ENCODE data around the gene C1orf232. TPM values are rescaled to one million over a fixed set of nuclear protein-coding genes. Genes with fewer than 3 reads are reported as not detected.

The C1orf232 gene
- total and polyA plus RNA-seq, 2 experiments from 2014 or later: not detected

- H3K79me2 ChIP-seq (ENCODE audit: insufficient read depth): peaks cover 14% of the 10 kb centered on the region; the same call in 1 of the 2 replicates
- 71 to 72% methylated on average over 8 to 9 of the region's 9 CpGs for WGBS, 2 experiments (ENCODE audit: low coverage in 1 of 2, low lambda C conversion rate in 2 of 2, missing lambda C conversion rate in 2 of 2)
- peak overlapping the region; percentile 96 for H3K4me3 ChIP-seq
- peak overlapping the region; percentile 94 for H2AFZ ChIP-seq
- in situ Hi-C loops (cut with MboI): no loop called here
- TF ChIP-seq EZH2phosphoT487 (IDR thresholded peaks at IDR 0.05; ENCODE audit: insufficient read depth, low read depth): no peak
- TF ChIP-seq EZH2 (IDR thresholded peaks at IDR 0.05; ENCODE audit: insufficient read depth, poor library complexity, severe bottlenecking): no peak
- peak overlapping the region; percentile 93 for H3K9ac ChIP-seq
- no peaks in the 10 kb centered on the region for H3F3A ChIP-seq (ENCODE audit: insufficient read depth)
- H3K36me3 ChIP-seq (ENCODE audit: low read depth): no peaks in the 10 kb centered on the region
- no peaks in the 10 kb centered on the region for H3K9me3 ChIP-seq (ENCODE audit: low read depth)
- peak overlapping the region; percentile 98 for H3K4me2 ChIP-seq (ENCODE audit: unreplicated experiment)
- no peak overlapping the region for H3K27ac ChIP-seq
- no peaks in the 10 kb centered on the region for H3K27me3 ChIP-seq (replicated peaks; ENCODE audit: insufficient read depth)
- no peaks in the 10 kb centered on the region for H3K9me2 ChIP-seq (ENCODE audit: insufficient read depth)
- H4K20me1 ChIP-seq (ENCODE audit: insufficient read depth): no peaks in the 10 kb centered on the region
- peak; percentile 14 for DNase-seq
- no peaks in the 10 kb centered on the region for H3K4me1 ChIP-seq (ENCODE audit: insufficient read depth)
These were observed 1.7 kb upstream of the C1orf232 start for GRCh38 chr1:26170472-26170821.

DNA sequence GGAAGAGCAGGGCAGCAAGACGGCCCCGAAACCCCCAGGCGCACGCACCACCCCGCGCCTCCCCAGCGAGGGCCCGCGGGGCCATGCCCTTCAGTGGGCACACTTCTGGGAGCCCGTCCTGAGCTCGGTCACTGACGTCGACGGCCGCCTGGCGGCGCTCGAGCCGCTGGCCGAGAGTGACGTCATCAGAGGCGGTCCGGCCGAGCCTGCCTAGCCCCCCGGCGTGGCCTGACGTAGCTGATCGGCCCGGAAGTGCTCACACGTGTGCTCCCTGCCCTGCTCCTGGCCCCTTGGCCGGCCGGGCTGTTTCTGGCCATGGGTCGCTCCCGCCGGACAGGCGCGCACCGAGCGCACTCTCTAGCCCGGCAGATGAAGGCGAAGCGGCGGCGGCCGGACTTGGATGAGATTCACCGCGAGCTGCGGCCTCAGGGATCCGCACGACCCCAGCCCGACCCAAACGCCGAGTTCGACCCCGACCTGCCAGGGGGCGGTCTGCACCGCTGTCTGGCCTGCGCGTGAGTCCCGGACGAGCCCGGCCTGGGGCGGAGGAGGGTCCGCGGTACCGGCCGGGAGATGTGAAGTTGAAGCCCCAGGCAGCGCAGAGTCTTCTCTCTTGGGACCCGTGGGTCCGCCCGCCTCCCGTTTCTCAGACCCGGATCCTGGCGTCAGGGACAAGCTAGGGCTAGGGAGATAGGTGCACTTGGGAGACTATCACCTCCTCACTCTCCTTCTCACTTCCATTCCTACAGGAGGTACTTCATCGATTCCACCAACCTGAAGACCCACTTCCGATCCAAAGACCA is 1.1 kb upstream of the C1orf232 start, which contains the start of gene ZNF593:
Gene ZNF593 (plus strand): TSS at position 240 of the 803 bp plus-strand sequence. CDS start 76 bp downstream, at position 316.
- Histone ChIP-seq H3K9ac (peak within 1 kb of the TSS; percentile 93), H4K20me1 (ENCODE audit: insufficient read depth) (no peaks in the 10 kb centered on the region), H3K4me1 (ENCODE audit: insufficient read depth) (no peaks in the 10 kb centered on the region), H3K36me3 (ENCODE audit: low read depth) (no peaks in the 10 kb centered on the region), H3K9me2 (ENCODE audit: insufficient read depth) (no peaks in the 10 kb centered on the region), H3K4me3 (peak within 1 kb of the TSS; percentile 96), H3K27me3 (replicated peaks; ENCODE audit: insufficient read depth) (no peaks in the 10 kb centered on the region), H3K27ac (peak within 1 kb of the TSS; percentile 29; the same call in 1 of the 2 replicates), H3K4me2 (ENCODE audit: unreplicated experiment) (peak within 1 kb of the TSS; percentile 98), H3K9me3 (ENCODE audit: low read depth) (no peaks in the 10 kb centered on the region), H3K79me2 (ENCODE audit: insufficient read depth) (peaks cover 14% of the 10 kb centered on the region; the same call in 1 of the 2 replicates), H3F3A (ENCODE audit: insufficient read depth) (no peaks in the 10 kb centered on the region), H2AFZ (peak within 1 kb of the TSS; percentile 94)
- TF ChIP-seq EZH2 (IDR thresholded peaks at IDR 0.05; ENCODE audit: insufficient read depth, poor library complexity, severe bottlenecking): no peak
- DNase-seq: peak; percentile 98
- 3 to 4% methylated on average over 57 to 69 of the region's 76 CpGs for WGBS, 2 experiments (ENCODE audit: low coverage in 1 of 2, low lambda C conversion rate in 2 of 2, missing lambda C conversion rate in 2 of 2)
- in situ Hi-C loops (cut with MboI): no loop called here

- TF ChIP-seq EZH2 (IDR thresholded peaks at IDR 0.05; ENCODE audit: insufficient read depth, poor library complexity, severe bottlenecking): no peak
- no peak for TF ChIP-seq EZH2phosphoT487 (IDR thresholded peaks at IDR 0.05; ENCODE audit: insufficient read depth, low read depth)
- Histone ChIP-seq H3F3A (ENCODE audit: insufficient read depth) (no peaks in the 10 kb centered on the region), H3K27ac (no peak overlapping the region), H3K4me1 (ENCODE audit: insufficient read depth) (no peaks in the 10 kb centered on the region), H3K9me2 (ENCODE audit: insufficient read depth) (no peaks in the 10 kb centered on the region), H3K79me2 (ENCODE audit: insufficient read depth) (peaks cover 14% of the 10 kb centered on the region; the same call in 1 of the 2 replicates), H2AFZ (peak overlapping the region; percentile 94), H3K4me3 (peak overlapping the region; percentile 96; the same call in 1 of the 2 replicates), H3K9me3 (ENCODE audit: low read depth) (no peaks in the 10 kb centered on the region), H4K20me1 (ENCODE audit: insufficient read depth) (no peaks in the 10 kb centered on the region), H3K4me2 (ENCODE audit: unreplicated experiment) (no peak overlapping the region), H3K36me3 (ENCODE audit: low read depth) (no peaks in the 10 kb centered on the region), H3K27me3 (replicated peaks; ENCODE audit: insufficient read depth) (no peaks in the 10 kb centered on the region), H3K9ac (peak overlapping the region; percentile 93; the same call in 1 of the 2 replicates)
- in situ Hi-C loops (cut with MboI): no loop called here
- 39 to 48% methylated on average over 4 of the region's 4 CpGs for WGBS, 2 experiments (ENCODE audit: low coverage in 1 of 2, low lambda C conversion rate in 2 of 2, missing lambda C conversion rate in 2 of 2)
- no peak for DNase-seq
These were observed 413 bp upstream of the C1orf232 start for GRCh38 chr1:26169198-26169554.

GRCh38 chr1:26166719-26167281 is 2.0 kb downstream of the C1orf232 start:
- no peak overlapping the region for H2AFZ ChIP-seq
- no peaks in the 10 kb centered on the region for H4K20me1 ChIP-seq (ENCODE audit: insufficient read depth)
- H3K9me2 ChIP-seq (ENCODE audit: insufficient read depth): no peaks in the 10 kb centered on the region
- H3K4me1 ChIP-seq (ENCODE audit: insufficient read depth): no peaks in the 10 kb centered on the region
- in situ Hi-C loops (cut with MboI): no loop called here
- H3K9ac ChIP-seq: no peak overlapping the region
- H3F3A ChIP-seq (ENCODE audit: insufficient read depth): no peaks in the 10 kb centered on the region
- DNase-seq: no peak
- no peak for TF ChIP-seq EZH2phosphoT487 (IDR thresholded peaks at IDR 0.05; ENCODE audit: insufficient read depth, low read depth)
- TF ChIP-seq EZH2 (IDR thresholded peaks at IDR 0.05; ENCODE audit: insufficient read depth, poor library complexity, severe bottlenecking): no peak
- no peaks in the 10 kb centered on the region for H3K36me3 ChIP-seq (ENCODE audit: low read depth)
- no peak overlapping the region for H3K27ac ChIP-seq
- WGBS, 2 experiments (ENCODE audit: low coverage in 1 of 2, low lambda C conversion rate in 2 of 2, missing lambda C conversion rate in 2 of 2): 75 to 84% methylated on average over 4 of the region's 4 CpGs
- peaks cover 14% of the 10 kb centered on the region; the same call in 1 of the 2 replicates for H3K79me2 ChIP-seq (ENCODE audit: insufficient read depth)
- H3K4me2 ChIP-seq (ENCODE audit: unreplicated experiment): no peak overlapping the region
- H3K27me3 ChIP-seq (replicated peaks; ENCODE audit: insufficient read depth): peaks cover 11% of the 10 kb centered on the region; the same call in 1 of the 2 replicates
- H3K4me3 ChIP-seq: no peak overlapping the region
- no peaks in the 10 kb centered on the region for H3K9me3 ChIP-seq (ENCODE audit: low read depth)
